BLaER1 (cell line): Measurements from ENCODE around the gene PPARG.

Source experiments
- H3K27ac ChIP-seq: shearing (Covaris generic); formaldehyde crosslinking; 2 replicates; pipeline ENCODE4 v1.8.1; 2022
- H3K27me3 ChIP-seq: shearing (Covaris generic); formaldehyde crosslinking; 2 replicates; pipeline ENCODE4 v1.8.1; 2022
- H3K36me3 ChIP-seq: shearing (Covaris generic); formaldehyde crosslinking; 2 replicates; pipeline ENCODE4 v1.8.1; 2022
- H3K4me1 ChIP-seq: shearing (Covaris generic); formaldehyde crosslinking; 2 replicates; pipeline ENCODE4 v1.8.1; 2022
- H3K4me2 ChIP-seq: shearing (Covaris generic); formaldehyde crosslinking; 2 replicates; pipeline ENCODE4 v1.8.1; 2022
- H3K4me3 ChIP-seq: shearing (Covaris generic); formaldehyde crosslinking; 2 replicates; pipeline ENCODE4 v1.8.1; 2022
- H3K9ac ChIP-seq: shearing (Covaris generic); formaldehyde crosslinking; 2 replicates; pipeline ENCODE4 v1.8.1; 2022
- H3K9me3 ChIP-seq: shearing (Covaris generic); formaldehyde crosslinking; 2 replicates; pipeline ENCODE4 v1.8.1; 2022
- H4K20me1 ChIP-seq: shearing (Covaris generic); formaldehyde crosslinking; 2 replicates; pipeline ENCODE4 v1.8.1; 2022
- Cebpa-rat ChIP-seq: shearing (Covaris generic); IDR thresholded peaks from 2 replicates; pipeline ENCODE4 v1.8.1; 2022

The PPARG gene

GRCh38 chr3:12388185-12388584 is 99.3 kb downstream of the PPARG start:
- Histone ChIP-seq H3K4me1 (no peaks in the 10 kb centered on the region), H3K27me3 (no peaks in the 10 kb centered on the region), H3K36me3 (no peaks in the 10 kb centered on the region), H3K9ac (no peak overlapping the region), H3K9me3 (no peaks in the 10 kb centered on the region), H3K4me2 (no peak overlapping the region), H4K20me1 (no peaks in the 10 kb centered on the region), H3K4me3 (no peak overlapping the region), H3K27ac (no peak overlapping the region)
- TF ChIP-seq Cebpa-rat = no peak

- Histone ChIP-seq H3K36me3 (no peaks in the 10 kb centered on the region), H3K27ac (no peak overlapping the region), H3K4me3 (no peak overlapping the region), H4K20me1 (no peaks in the 10 kb centered on the region), H3K9ac (no peak overlapping the region), H3K27me3 (no peaks in the 10 kb centered on the region), H3K4me1 (no peaks in the 10 kb centered on the region), H3K9me3 (no peaks in the 10 kb centered on the region), H3K4me2 (no peak overlapping the region)
- TF ChIP-seq Cebpa-rat = no peak
These were observed 103.4 kb downstream of the PPARG start for GRCh38 chr3:12392101-12392878.

GRCh38 chr3:12393894-12394293 is 105.0 kb downstream of the PPARG start:
- Histone ChIP-seq H3K9me3 (no peaks in the 10 kb centered on the region), H4K20me1 (no peaks in the 10 kb centered on the region), H3K36me3 (no peaks in the 10 kb centered on the region), H3K4me1 (no peaks in the 10 kb centered on the region), H3K4me2 (no peak overlapping the region), H3K27me3 (no peaks in the 10 kb centered on the region), H3K9ac (no peak overlapping the region), H3K27ac (no peak overlapping the region), H3K4me3 (no peak overlapping the region)
- no peak for TF ChIP-seq Cebpa-rat

DNA sequence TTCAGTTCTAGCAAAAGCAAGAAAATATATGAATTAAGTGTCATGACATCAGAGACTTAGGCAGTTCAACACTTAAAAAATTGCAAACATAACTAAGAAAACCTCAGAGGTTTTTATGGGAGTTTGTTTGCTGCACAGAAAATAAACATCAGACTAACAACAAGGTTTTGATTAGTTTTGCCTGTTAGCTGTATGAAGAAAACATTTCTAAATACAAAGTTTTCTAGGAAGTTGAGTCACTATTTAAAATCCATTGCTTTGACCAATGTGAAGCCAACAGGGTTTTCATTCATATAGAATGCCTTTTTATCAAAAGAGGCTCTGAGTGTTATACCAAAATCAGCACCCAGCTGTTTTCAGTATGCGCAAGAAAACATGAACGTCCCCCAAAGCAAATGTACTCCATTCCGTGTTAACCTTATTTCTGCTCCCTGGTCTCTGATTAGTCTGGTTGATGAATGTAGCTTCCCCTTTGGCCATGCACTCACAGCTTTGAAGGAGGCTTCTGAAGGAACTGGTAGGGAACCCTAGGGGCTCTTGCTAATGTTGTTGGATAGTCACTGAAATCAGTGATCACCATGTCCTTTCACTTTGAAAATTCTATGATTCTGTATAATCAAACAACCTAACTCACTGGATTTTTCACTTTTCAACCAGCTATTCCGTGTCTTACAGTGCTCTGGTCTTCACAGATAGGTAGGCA is 105.8 kb downstream of the PPARG start:
- H3K4me2 ChIP-seq = no peak overlapping the region
- H3K27ac ChIP-seq = no peak overlapping the region

GRCh38 chr3:12395349-12396012 is 106.6 kb downstream of the PPARG start:
- Histone ChIP-seq H3K27me3 (no peaks in the 10 kb centered on the region), H3K9me3 (no peaks in the 10 kb centered on the region), H3K9ac (no peak overlapping the region), H3K4me1 (peaks cover 10% of the 10 kb centered on the region), H3K4me2 (no peak overlapping the region), H3K27ac (no peak overlapping the region), H3K4me3 (no peak overlapping the region), H3K36me3 (no peaks in the 10 kb centered on the region), H4K20me1 (no peaks in the 10 kb centered on the region)
- TF ChIP-seq Cebpa-rat = no peak

More for the DNA sequence above, 105.8 kb downstream of the PPARG start:
- Histone ChIP-seq H3K4me3 (no peak overlapping the region), H3K27me3 (no peaks in the 10 kb centered on the region), H3K4me1 (peaks cover 2% of the 10 kb centered on the region; the same call in 1 of the 2 replicates), H3K36me3 (no peaks in the 10 kb centered on the region), H3K9me3 (no peaks in the 10 kb centered on the region), H4K20me1 (no peaks in the 10 kb centered on the region), H3K9ac (no peak overlapping the region)
- TF ChIP-seq Cebpa-rat = no peak

- Histone ChIP-seq H3K9me3 (no peaks in the 10 kb centered on the region), H3K27ac (no peak overlapping the region), H3K27me3 (no peaks in the 10 kb centered on the region), H3K4me2 (no peak overlapping the region), H3K4me3 (no peak overlapping the region), H3K36me3 (no peaks in the 10 kb centered on the region), H4K20me1 (no peaks in the 10 kb centered on the region), H3K9ac (no peak overlapping the region), H3K4me1 (peaks cover 15% of the 10 kb centered on the region)
- TF ChIP-seq Cebpa-rat = no peak
These were observed 107.6 kb downstream of the PPARG start for GRCh38 chr3:12396471-12396870.

DNA sequence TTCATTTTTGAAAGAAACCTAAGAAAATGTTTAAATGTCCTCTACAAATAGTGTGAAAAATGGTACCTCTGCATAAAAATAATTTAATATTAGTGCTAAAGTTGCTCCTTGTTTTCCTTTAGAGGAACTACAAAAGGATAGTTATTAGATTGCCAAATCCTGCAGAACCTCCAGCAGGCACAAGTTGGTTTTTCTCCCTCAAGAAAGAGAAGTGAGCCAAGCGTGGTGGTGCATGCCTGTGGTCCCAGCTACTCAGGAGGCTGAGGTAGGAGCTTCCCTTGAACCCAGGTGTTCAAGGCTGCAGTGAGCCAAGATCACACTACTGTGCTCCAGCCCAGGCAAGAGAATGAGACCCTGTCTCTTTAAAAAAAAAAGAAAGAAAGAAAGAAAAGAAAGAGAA is 110.4 kb downstream of the PPARG start:
- no peak for TF ChIP-seq Cebpa-rat
- H3K4me1 ChIP-seq = peaks cover 15% of the 10 kb centered on the region

GRCh38 chr3:12400616-12401194 is 111.8 kb downstream of the PPARG start:
- no peak overlapping the region for H3K27ac ChIP-seq
- H3K4me1 ChIP-seq = peaks cover 15% of the 10 kb centered on the region
- H3K27me3 ChIP-seq = no peaks in the 10 kb centered on the region
- no peaks in the 10 kb centered on the region for H4K20me1 ChIP-seq
- H3K36me3 ChIP-seq = no peaks in the 10 kb centered on the region
- no peak overlapping the region for H3K4me3 ChIP-seq
- no peak for TF ChIP-seq Cebpa-rat
- no peak overlapping the region for H3K9ac ChIP-seq
- H3K4me2 ChIP-seq = peak overlapping the region; percentile 46
- no peaks in the 10 kb centered on the region for H3K9me3 ChIP-seq

More for the DNA sequence above, 110.4 kb downstream of the PPARG start:
- H3K9me3 ChIP-seq = no peaks in the 10 kb centered on the region
- H3K4me2 ChIP-seq = no peak overlapping the region
- H3K27me3 ChIP-seq = no peaks in the 10 kb centered on the region
- no peak overlapping the region for H3K27ac ChIP-seq
- no peak overlapping the region for H3K9ac ChIP-seq
- H4K20me1 ChIP-seq = no peaks in the 10 kb centered on the region
- no peak overlapping the region for H3K4me3 ChIP-seq
- no peaks in the 10 kb centered on the region for H3K36me3 ChIP-seq

DNA sequence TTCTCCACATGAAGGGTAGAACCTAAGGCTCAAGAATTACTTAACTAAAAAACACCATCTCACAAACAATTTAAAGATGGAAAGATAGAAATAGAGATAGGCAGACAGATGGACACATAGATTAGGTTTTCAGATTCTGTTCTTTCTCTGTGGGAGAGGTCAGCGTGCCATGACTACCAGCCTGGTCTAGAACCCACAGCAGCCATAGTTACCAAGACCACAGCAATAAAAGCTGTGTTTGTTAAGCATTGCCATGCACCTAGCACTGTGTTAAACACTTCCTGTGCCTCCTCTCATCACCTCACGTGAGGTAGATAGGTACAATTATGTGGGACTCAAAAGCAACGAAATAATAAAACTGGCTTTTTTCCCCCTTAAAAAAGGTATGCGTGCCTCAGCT is 112.3 kb downstream of the PPARG start:
- Histone ChIP-seq H4K20me1 (no peaks in the 10 kb centered on the region), H3K27me3 (no peaks in the 10 kb centered on the region), H3K4me3 (no peak overlapping the region), H3K36me3 (no peaks in the 10 kb centered on the region), H3K4me2 (no peak overlapping the region), H3K27ac (no peak overlapping the region), H3K4me1 (peaks cover 15% of the 10 kb centered on the region), H3K9ac (no peak overlapping the region), H3K9me3 (no peaks in the 10 kb centered on the region)
- no peak for TF ChIP-seq Cebpa-rat
